Fibroblast of lung (primary cell): ENCODE results near the gene ZNF79. TPM values are rescaled to one million over a fixed set of nuclear protein-coding genes. Genes with fewer than 3 reads are reported as not detected.

Experiments
- DNase-seq, 2 donors: peaks; one replicate each; pipeline versions ENCODE4 v3.0.0 to v3.0.0-alpha.2; 2010; ENCODE audit warnings: low read depth in 2 of 2
- H2AFZ ChIP-seq: 2 replicates; pipeline ENCODE4 v1.5.1; 2012; ENCODE audit warnings: low read length, control low read depth, inconsistent platforms
- H3K27ac ChIP-seq: 2 replicates; pipeline ENCODE4 v1.5.1; 2011; ENCODE audit warnings: low read length, control low read depth; ENCODE audit not compliant: insufficient read depth
- H3K27me3 ChIP-seq: 2 replicates; pipeline ENCODE4 v1.5.1; 2011; ENCODE audit warnings: mild to moderate bottlenecking, low read length; ENCODE audit not compliant: control insufficient read depth, insufficient read depth
- H3K36me3 ChIP-seq: 2 replicates; pipeline ENCODE4 v1.5.1; 2011; ENCODE audit warnings: low read length; ENCODE audit not compliant: control insufficient read depth, insufficient read depth
- H3K4me1 ChIP-seq: 2 replicates; pipeline ENCODE4 v1.5.1; 2011; ENCODE audit warnings: low read length; ENCODE audit not compliant: control insufficient read depth, insufficient read depth; ENCODE audit errors: extremely low read depth
- H3K4me2 ChIP-seq: 2 replicates; pipeline ENCODE4 v1.5.1; 2011; ENCODE audit warnings: low read length, control low read depth; ENCODE audit not compliant: insufficient read depth; ENCODE audit errors: extremely low read depth
- H3K4me3 ChIP-seq, 4 experiments: fragments of 200-600 bp in 1 of 4; sonication (generic) in 1 of 4; replicated peaks in 1 of 4; 2 replicates each; pipeline ENCODE4 v1.5.1; 2011 to 2016; ENCODE audit warnings: low read length in 4 of 4, low read depth in 3 of 4, mild to moderate bottlenecking in 3 of 4, control low read depth in 2 of 4, inconsistent platforms in 1 of 4, mixed read lengths in 1 of 4; ENCODE audit not compliant: insufficient read depth in 1 of 4; ENCODE audit errors: control extremely low read depth in 1 of 4
- H3K79me2 ChIP-seq: 2 replicates; pipeline ENCODE4 v1.5.1; 2012; ENCODE audit warnings: mild to moderate bottlenecking, low read length, inconsistent platforms; ENCODE audit not compliant: control insufficient read depth, insufficient read depth
- H3K9ac ChIP-seq: 2 replicates; pipeline ENCODE4 v1.5.1; 2011; ENCODE audit warnings: mild to moderate bottlenecking, low read length, control low read depth; ENCODE audit not compliant: insufficient read depth
- H3K9me3 ChIP-seq: 2 replicates; pipeline ENCODE4 v1.5.1; 2012; ENCODE audit warnings: low read depth, low read length; ENCODE audit not compliant: control insufficient read depth, insufficient read depth
- H4K20me1 ChIP-seq: 2 replicates; pipeline ENCODE4 v1.5.1; 2011; ENCODE audit warnings: low read length; ENCODE audit not compliant: control insufficient read depth, insufficient read depth; ENCODE audit errors: extremely low read depth
- EZH2 ChIP-seq: IDR thresholded peaks from 2 replicates; pipeline ENCODE4 v1.5.1; 2012; ENCODE audit warnings: low read length, control low read depth, mild to moderate bottlenecking; ENCODE audit errors: missing control alignments
- polyA plus RNA-seq, 2 donors: library from polyadenylated mRNA; depleted of rRNA in 1 of 2; stranded (reverse) in 1 of 2; unstranded in 1 of 2; fragments of >200 nt; gene quantifications; 2 replicates each; pipeline ENCODE4 v1.2.1, GENCODE V29; 2011 to 2012; ENCODE audit warnings: missing spikeins in 1 of 2
- total RNA-seq: library from RNA; depleted of rRNA; stranded (reverse); fragments of >200 nt; gene quantifications from 2 replicates; pipeline ENCODE4 v1.2.1, GENCODE V29; 2014
- TF ChIP-seq, protein P1 (sequence below), 2 donors: IDR thresholded peaks in 1 of 2; conservative IDR thresholded peaks in 1 of 2; 1 replicate in 1 of 2; 2 replicates in 1 of 2; pipeline ENCODE4 v1.5.1; 2011 to 2012; ENCODE audit warnings: low read length in 2 of 2, control low read depth in 1 of 2, inconsistent platforms in 1 of 2, low read depth in 1 of 2, mild to moderate bottlenecking in 1 of 2

Gene ZNF79
- total and polyA plus RNA-seq, 2 donors (not counting 1 experiment from before 2014, with no cell fraction given) = 4.9 to 15.0 TPM

- Histone ChIP-seq H3K36me3 (peaks cover 7% of the 10 kb centered on the region), H3K9me3 (no peaks in the 10 kb centered on the region), H3K4me2 (no peak overlapping the region), H3K4me3 (no peak overlapping the region), H3K79me2 (no peaks in the 10 kb centered on the region), H2AFZ (no peak overlapping the region), H4K20me1 (no peaks in the 10 kb centered on the region), H3K4me1 (no peaks in the 10 kb centered on the region), H3K27ac (no peak overlapping the region), H3K27me3 (no peaks in the 10 kb centered on the region), H3K9ac (no peak overlapping the region)
- no peak for TF ChIP-seq EZH2
- TF ChIP-seq, protein P1, sequence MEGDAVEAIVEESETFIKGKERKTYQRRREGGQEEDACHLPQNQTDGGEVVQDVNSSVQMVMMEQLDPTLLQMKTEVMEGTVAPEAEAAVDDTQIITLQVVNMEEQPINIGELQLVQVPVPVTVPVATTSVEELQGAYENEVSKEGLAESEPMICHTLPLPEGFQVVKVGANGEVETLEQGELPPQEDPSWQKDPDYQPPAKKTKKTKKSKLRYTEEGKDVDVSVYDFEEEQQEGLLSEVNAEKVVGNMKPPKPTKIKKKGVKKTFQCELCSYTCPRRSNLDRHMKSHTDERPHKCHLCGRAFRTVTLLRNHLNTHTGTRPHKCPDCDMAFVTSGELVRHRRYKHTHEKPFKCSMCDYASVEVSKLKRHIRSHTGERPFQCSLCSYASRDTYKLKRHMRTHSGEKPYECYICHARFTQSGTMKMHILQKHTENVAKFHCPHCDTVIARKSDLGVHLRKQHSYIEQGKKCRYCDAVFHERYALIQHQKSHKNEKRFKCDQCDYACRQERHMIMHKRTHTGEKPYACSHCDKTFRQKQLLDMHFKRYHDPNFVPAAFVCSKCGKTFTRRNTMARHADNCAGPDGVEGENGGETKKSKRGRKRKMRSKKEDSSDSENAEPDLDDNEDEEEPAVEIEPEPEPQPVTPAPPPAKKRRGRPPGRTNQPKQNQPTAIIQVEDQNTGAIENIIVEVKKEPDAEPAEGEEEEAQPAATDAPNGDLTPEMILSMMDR (conservative IDR thresholded peaks at IDR 0.05 in 1 of 2, IDR thresholded peaks at IDR 0.05 in 1 of 2; ENCODE audit: low read depth in 1 of 2, low read length in 2 of 2) = no peak
- no peak for DNase-seq
These were observed 43.4 kb downstream of the ZNF79 start for GRCh38 chr9:127467621-127468020.

GRCh38 chr9:127470662-127471061 lies 46.5 kb downstream of the ZNF79 start:
- H4K20me1 ChIP-seq = no peaks in the 10 kb centered on the region
- H3K27me3 ChIP-seq = no peaks in the 10 kb centered on the region
- DNase-seq = no peak
- H3K4me1 ChIP-seq = no peaks in the 10 kb centered on the region
- TF ChIP-seq, protein P1 (conservative IDR thresholded peaks at IDR 0.05 in 1 of 2, IDR thresholded peaks at IDR 0.05 in 1 of 2; ENCODE audit: low read depth in 1 of 2, low read length in 2 of 2) = no peak
- no peak for TF ChIP-seq EZH2
- H3K4me3 ChIP-seq = no peak overlapping the region
- no peak overlapping the region for H3K27ac ChIP-seq
- peaks cover 3% of the 10 kb centered on the region for H3K36me3 ChIP-seq
- H2AFZ ChIP-seq = no peak overlapping the region
- H3K9me3 ChIP-seq = no peaks in the 10 kb centered on the region
- H3K4me2 ChIP-seq = no peak overlapping the region
- H3K9ac ChIP-seq = no peak overlapping the region
- H3K79me2 ChIP-seq = no peaks in the 10 kb centered on the region

- Histone ChIP-seq H3K27ac (no peak overlapping the region), H3K79me2 (no peaks in the 10 kb centered on the region), H3K4me2 (no peak overlapping the region), H3K27me3 (no peaks in the 10 kb centered on the region), H3K9me3 (no peaks in the 10 kb centered on the region), H3K4me3 (no peak overlapping the region), H3K4me1 (no peaks in the 10 kb centered on the region), H3K9ac (no peak overlapping the region), H2AFZ (no peak overlapping the region), H4K20me1 (no peaks in the 10 kb centered on the region), H3K36me3 (peaks cover 2% of the 10 kb centered on the region)
- no peak for DNase-seq
- no peak for TF ChIP-seq EZH2
- TF ChIP-seq, protein P1 (conservative IDR thresholded peaks at IDR 0.05 in 1 of 2, IDR thresholded peaks at IDR 0.05 in 1 of 2; ENCODE audit: low read depth in 1 of 2, low read length in 2 of 2) = no peak
These were observed 49.3 kb downstream of the ZNF79 start for GRCh38 chr9:127473501-127473900.
